ENCODE results near the gene FEZF2.

FEZF2 gene

DNA sequence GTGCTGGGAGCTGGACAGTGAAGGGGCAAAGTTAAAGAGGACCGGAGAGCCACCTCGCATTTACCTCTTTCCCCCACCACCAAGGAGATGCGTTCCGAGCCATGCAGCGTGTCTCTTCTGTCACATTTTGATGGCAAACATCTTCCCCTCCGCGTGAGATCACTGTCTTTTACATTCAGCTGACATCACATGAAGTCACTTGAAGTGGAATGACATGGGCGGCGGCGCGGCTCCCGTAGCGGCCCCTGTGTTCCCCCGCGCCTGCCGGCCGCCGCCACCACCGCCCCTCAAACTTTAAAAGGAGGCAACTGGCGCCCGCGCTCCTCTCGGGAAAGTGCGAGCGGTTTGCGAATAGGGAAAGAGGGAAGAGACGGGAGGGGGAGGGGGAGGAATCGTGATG, at the start of gene FEZF2:
FEZF2 (minus strand) TSS at position 336 of the 400 bp plus-strand sequence. CDS start 682 bp downstream, outside the sequence.
- no peak for DNase-seq (ENCODE audit: low spot score)

DNA sequence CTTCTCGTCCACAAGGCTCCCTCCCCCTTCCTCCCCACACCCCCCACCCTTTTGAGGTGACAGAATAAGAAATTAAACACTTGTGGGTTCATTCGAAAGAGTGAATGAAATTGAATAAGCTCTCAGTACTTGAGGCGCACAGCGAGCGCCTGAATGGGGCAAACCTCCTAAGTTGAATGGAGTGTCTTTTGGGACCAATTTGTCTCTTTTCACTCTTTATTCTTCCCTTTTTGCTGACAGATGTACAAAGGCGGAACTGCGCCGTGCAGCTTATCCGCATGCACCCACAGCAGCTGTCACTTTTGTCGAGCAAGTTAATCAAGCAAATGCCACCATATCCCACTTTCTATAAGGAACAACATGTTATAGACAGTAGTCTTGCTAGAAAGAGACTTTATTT, 47.9 kb upstream of the FEZF2 start:
- no peak for DNase-seq (ENCODE audit: low spot score)

DNA sequence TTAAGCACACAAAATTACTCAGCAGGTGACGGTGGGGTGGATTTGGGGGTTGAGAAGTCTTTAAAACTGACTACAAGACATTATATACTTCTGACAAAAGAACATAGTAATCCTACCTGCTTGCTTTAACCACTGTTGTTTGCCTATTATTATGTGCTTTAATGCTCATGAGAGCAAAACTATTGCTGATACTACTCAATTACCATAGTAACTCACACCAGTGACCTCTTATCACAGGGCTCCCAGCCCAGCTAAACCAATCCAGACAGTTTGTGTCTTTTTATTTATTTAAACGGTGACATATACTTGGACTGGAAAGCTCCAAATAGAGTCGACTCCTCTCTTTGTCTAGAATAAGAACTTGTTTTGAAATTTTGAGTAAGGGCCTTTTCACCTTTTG, 42.8 kb upstream of the FEZF2 start:
- DNase-seq (ENCODE audit: low spot score): no peak

DNA sequence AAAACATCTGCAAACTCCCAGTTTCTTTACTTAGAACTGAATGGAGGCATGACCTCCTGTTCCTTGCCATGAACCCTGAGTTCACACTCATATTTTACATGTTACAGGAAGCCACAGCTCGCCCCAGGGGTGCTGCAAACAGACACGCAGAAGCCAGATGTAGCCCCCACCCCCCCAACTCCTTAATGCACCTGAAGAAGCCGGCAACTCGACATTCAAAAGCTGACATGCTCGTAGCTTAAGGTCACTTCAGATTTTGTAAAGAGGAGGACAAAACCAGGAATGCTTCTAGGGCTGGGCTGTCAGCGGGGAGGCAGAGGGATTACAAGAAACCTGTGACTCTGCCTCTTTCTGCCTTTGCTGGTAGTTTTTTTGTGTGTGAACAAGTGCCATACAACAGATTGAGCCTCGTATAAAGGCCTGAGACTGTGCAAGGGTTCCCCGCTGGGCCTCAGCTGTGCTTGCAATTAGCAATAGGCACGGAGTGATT, 42.0 kb upstream of the FEZF2 start:
- DNase-seq (ENCODE audit: low spot score): no peak

DNA sequence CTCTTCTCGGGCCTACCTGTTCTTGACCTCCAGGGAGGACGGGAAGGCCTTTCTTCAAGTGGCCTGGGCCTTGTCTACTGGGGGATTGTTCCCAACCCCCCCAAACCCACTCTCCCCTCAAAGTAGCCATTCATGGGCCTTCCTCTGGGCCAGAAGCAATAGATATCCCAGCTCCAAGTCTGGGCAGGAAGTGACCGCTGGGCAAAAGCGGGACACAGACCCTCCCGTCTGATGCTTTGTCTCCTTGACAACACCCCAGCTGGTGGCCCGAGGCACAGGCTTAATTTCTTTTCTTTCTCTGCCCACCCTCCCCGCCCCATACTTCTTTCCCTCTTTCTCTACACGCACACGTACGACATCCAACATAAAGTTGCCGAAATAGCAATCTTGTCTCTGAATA, 41.4 kb upstream of the FEZF2 start:
- DNase-seq (ENCODE audit: low spot score): no peak

DNA sequence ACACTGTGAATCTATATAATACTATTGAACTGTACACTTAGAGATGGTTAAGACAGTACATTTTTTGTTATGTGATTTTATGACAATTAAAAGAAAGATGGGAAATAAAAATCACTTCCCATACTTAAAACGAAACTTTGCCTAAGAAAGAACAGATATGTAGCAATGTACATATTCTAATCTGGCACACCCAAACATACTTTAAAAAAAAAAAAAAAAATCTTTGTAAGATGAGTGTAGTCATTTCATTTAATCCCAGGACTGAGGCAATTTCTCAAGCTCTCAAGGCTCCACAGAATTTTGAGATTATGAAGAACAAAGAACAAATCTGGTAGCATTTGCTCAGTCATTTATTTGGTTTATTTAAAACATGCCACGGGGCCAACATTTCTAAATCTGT, 40.3 kb upstream of the FEZF2 start:
- DNase-seq (ENCODE audit: low spot score): no peak

DNA sequence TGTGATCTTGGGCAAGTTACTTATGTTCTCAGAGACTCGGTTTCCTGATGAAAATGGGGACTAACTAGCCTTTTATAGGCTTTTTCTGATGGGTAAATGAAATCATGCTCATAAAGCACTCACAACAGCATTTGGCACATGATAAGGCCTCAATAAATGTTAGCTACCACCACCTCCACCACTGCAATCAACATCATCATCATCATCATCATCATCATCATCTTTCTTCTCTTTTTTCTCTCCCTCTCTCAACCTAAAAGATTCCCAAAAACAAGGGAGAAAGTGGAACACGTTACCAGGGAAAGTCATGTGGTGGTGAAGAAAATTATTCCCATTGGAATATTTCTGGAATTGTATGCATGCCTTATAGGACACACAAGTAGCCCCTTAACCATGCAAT, 33.6 kb upstream of the FEZF2 start:
- DNase-seq (ENCODE audit: low spot score): no peak

DNA sequence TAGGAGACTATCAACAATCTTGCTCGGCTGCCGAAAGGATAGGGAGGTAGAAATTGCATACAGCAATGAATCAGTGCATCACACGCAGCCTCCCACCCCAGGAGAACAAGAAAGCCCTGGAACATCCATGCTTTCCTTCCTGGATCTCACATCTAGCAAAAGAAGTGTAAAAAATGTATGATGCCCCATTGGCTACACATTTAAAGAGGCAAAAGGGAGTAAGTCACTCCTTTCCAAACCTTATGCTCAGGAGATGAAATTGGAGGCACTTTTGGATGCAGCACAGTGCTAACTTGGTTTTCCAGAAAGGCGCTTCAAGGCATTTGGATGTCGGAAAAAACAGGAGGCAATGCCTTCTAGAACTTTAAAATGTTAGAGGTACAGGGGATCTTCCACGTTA, 32.2 kb upstream of the FEZF2 start:
- DNase-seq (ENCODE audit: low spot score): no peak

DNA sequence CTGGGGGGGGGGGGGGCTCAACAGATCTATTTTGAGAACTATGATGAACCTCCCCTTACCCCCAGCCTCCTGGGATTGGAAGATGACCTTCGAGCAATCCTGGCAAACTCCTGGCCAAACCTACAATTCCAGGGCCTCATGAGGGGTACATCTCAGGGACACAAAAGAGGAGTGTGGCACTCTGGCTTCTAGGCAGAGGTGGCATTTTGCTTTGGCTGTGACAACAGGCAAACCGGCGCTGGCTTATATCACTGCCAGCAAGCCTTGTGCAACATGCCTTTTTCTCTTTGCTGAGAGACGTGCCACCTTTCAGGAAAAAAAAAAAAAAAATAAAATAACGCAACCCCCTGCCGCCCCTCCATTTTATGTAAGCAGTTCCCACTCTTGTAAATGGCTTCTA, 31.8 kb upstream of the FEZF2 start:
- DNase-seq (ENCODE audit: low spot score): no peak

DNA sequence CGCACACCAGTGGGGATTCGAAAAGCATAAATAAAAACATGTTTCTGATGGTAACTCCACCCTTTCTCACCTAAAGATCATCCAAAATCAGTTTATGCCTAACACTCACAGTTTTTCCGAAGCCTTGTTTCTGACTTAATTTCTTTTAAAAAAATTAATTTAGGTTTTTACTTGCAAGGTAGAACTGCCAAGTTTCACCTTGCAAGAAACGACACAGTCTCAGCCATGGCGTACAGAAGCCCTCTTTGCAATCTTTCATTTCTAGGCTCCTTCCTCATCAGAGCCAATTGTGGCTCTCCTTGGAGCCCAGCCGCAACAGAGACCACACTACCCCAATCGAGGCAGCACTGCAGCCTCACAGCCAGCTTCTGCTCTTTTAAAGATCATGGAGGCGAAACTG, 31.0 kb upstream of the FEZF2 start:
- no peak for DNase-seq (ENCODE audit: low spot score)

DNA sequence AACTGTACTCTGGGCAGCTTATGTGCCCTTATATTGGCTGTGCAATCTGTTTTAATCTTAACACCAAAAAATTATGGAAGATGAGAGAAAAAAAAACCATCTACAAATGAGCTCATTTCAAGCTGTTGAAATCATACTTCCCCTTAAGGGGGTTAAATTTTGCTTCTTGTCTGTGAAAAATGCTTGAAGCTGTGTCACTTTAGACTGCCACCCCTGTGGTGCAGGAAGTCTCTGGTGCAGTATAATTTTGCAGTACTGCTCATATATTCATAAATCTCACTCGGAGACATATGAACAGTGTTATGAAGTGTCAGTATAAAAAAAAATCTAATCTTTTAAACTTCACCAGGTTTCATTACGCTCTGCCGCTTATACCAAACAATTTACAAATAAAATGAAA, 30.4 kb upstream of the FEZF2 start:
- DNase-seq (ENCODE audit: low spot score): no peak

DNA sequence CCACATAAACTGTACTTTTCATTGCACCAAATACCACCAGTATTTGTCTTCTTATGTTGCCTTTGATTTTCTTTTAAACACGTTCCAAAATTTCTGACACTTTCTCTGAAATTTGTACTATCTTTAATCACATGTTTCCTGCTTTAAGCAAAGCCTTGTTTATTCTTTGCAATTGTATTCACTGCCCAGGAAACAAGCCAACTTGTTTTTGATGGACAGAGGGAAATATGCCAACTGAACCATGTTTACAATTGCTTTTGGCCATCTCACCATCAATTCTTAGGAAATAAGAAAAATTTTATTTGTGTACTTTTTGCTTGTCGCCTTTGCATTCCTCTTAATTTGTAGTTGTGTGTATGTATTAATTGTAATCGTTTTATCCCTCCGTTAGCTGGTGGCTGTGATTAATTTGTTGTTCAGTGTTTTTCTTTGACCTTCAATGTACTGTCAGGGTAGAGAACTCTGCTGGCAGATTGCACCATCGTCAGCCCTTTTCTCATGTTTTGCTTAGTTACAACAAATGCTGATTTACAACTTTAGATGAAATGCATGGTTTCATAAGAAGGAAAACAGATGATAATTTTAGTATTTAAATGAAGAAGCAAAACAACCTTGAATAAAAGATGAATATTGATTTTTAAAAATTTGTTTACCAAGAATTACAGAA, 19.4 kb upstream of the FEZF2 start:
- DNase-seq (ENCODE audit: low spot score): no peak

DNA sequence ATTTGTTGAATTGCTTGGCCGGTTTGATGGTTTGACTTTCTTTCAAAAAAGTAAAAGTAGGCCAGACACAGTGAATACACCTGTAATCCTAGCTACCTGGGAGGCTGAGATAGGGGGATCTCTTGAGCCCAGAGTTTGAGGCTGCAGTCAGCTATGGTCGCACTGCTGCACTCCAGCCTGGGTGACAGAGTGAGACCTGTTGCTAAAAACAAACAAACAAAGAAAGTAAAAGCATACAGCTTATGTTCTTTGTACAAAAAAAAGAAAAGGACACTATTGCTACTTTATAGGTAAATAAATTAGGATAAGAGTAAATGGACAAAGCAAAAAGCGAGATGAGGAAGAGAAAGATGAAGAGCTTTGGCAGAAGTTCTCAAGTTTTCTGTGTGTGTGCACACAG, 13.9 kb upstream of the FEZF2 start:
- no peak for DNase-seq (ENCODE audit: low spot score)

DNA sequence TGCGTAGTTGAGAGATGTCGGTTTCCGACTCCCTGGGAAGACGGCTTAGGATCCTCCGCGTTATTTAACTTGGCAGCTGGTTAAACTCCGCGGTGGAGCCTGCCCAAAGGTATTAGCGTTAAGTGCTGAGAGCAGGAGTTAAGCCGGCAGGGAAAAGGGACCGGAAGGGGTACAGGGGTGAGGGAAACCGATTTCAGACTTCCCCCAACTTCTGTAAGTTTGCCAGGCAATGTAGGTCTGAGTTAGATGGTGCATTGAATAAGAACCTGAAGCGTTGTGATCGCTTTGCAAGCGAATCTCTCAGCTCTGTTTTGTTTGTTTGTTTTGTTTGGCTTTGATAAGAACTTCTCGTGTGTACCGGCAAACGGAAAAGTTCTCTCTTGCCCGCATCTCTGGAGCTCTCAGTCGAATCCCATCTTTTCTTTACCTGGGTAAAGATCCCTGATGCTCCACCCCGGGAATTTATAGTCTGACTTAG, 6.0 kb upstream of the FEZF2 start:
- DNase-seq (ENCODE audit: low spot score): no peak

DNA sequence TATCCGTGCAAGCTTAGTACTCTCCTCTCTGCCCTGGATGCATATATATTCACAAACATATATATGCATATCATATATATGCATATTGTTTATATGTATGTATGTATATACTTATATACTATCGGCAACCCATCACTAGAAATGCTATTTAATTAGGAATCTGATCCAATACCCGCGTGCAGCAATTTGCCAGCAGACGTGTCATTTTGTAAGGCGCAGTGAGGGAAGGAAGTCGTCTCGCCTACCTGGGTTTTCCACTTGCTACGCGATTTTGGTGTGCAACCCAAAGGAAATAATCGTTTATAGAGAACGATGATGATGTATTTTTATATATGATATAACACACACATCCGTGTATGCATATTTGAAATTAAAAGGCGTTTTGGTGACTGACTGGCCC, 5.6 kb upstream of the FEZF2 start:
- DNase-seq (ENCODE audit: low spot score): no peak

DNA sequence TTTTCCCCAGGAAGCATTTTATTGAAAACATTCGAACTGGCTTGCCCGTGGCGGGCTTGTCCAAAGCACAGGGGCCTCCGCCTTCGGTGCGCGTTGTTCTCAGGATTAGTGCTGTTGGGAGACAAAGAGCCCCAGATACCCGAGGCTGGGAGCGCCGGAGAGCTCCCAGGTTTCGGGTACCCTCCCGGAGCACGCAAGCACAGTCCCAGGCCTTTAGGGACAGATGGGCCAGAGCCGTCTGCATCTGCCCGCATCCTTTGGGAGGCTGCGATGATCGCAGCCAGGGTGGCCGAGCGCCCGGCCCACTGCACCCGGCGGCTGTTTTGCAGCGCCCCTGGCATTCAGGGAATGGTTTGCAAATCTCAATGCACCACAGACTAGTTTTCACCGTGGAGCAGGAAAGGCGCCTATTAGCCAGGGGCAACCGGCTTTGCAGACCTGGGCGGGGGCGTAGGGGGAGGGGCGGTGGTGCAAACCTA, 5.0 kb upstream of the FEZF2 start:
- no peak for DNase-seq (ENCODE audit: low spot score)

DNA sequence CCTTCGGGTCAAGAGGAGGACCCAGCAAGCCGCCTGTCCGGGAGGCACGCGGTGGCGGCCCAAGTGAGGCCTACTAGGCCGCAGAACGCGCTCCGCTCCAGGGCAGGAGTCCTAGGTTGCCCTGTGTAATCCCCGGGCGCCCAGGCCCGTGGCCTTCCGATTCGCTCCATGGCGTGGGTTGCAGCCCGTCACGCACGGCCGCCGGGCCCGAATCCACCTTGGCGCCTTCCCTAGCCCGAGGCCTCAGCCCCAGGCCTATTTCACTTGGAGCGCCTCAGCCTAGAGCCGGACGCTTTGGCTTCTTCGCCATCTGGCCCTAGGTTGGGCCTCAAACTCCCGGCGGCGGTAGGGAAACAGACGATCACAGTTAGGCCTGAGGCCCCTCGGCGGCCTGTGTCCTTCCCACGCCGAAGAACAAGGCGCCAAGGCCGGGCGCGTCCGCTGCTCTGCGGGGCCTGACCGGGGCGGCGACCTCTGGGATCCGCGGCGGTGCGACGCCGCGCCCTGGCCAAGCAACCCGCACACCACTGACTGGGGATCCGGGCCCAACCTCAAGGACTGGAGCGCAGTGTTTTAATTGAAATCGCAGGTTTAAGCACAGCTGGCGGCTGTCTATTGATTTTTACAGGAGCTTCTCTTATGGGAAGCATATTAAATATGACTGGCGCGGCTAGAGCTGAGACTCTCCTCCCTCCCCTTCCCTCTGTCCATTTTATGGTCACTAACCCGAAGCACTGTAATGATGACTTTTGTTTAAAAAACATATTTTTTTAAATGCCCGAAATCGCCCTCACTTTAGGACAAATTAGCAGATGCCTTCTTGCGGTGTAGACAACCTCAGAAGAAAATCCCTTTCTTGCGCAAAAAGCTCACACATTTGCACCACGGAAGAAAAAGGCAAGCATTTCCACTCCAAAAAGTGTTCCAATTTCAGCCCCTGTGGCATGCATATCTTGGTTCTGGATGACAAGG, 3.8 kb upstream of the FEZF2 start:
- no peak for DNase-seq (ENCODE audit: low spot score)

DNA sequence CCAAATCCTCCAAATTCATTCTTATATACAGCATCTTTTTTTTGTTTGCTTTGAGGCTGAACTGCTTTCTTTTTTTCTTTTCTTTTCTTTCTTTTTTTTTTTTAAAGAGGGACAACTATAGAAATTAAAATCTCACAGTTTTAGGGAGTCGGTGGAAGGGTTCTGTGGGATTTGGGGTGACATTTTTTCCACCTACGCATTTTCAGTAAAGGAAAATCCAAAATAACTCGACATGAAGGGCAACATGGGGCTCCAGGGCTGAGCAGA, 3.0 kb upstream of the FEZF2 start:
- DNase-seq (ENCODE audit: low spot score): no peak

DNA sequence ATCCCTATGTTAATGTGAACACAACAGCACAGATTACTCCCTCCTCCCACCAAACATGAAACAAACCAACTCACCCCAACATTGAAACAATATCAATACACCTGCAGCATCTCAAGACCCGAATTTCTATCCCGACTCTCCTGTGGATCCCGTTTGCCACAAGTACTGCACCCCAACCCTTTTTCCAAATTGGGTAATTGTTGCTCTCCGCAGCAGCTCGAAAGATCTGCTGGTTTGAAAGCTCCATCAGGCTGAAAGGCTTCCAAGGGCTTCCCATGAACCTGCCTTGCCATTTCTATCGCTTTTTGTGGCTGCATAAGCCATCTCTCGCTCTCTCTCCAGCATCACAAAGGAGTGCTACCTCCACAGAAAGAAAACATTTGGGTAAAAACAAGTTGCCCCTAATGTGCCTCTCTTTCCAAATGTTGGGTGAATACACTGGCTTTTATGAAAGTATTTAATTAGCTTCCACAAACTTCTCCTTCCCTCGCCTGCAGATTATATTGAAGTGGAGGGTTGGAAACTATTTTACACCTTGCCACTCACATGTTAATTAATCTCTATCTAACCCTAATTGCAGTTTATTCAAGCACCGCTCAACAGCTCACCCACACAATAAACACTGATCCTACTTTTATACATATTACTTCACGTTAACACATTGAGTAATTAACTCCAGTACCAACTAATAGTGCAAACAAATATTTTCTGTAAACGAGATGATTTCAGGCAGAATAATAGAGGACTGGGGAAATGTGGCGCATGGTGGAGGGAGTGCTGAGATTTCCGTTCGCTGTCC, 2.5 kb upstream of the FEZF2 start:
- DNase-seq (ENCODE audit: low spot score): no peak

DNA sequence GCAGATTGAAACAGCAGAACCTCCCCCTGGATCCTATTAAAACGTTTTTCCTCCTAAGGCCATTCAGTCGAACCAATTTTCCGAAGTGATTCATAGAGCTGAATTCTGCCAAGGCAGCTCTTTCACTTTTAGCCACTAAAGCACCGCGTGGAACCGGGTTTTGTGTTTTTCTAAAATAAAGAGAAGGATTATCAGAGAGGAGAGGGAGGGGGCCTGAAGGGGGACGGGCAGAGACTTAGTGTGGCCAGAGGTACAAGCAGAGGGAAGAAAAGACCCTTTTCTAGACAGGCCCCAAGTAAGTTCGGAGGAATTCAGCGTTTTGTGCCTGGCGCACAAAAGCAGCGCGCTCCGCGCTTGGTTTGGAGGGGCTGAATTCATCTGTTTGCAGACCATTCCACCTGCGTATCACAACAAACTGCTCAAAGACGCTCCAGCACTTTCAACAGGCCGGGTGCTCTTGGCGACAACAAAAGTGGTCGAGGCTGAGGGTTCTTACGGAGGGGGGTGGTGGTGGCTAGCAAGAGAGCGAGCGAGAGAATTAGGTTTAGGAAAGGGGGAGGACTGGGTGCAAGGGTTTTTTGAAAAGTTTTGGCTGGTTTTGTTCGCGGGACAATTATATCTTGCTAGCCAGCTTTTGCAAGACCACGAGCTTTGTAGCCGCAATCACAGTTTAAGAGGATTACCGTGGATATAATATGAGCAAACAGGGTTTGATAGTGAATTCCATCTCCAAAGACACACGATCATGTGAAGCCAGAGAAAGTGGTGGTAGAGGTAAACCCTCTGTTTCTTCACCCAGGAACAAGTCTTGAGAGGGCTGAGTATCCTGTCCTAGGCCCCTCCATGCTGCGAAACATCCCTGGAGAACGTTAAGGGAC, 1.2 kb upstream of the FEZF2 start:
- no peak for DNase-seq (ENCODE audit: low spot score)

DNA sequence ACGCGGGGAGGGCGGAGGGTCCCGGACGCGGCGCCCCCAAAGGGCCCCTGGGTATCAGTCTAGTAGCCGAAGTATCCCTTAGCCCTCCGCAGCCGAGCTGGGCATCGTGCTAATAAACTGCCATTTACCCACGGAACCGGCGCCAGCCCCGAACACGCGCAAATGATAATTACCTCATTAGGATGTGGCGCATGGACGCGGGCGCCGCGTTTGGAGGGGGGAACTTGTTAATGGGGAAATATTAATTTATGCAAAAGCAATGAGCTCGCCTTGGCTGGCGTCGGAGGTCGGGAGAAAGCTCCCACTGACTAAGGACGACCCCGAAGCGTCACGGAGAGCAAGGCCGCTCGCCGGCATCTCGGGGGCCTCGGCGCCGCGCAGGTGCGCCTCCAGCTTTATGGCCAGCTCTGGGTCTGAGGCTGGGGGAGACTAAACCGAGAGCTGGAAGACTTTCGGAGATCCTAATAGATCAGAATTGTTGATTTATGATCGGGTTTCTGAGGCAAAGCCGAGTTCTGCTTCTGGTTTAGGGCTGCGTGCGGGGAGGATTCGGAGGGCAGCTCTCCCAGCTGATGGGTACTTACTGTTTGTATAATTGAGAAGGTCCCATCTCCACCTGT, 474 bp upstream of the FEZF2 start:
- DNase-seq (ENCODE audit: low spot score): no peak

Measured in SW480 (cell line).